ENCODE measurements around the gene FGF7. TPM values are rescaled to one million over a fixed set of nuclear protein-coding genes. Genes with fewer than 3 reads are reported as not detected.

Gene FGF7
- total and polyA plus RNA-seq, 2 of the 8 experiments (the other 6 are each of a cell fraction or from before 2014, with no cell fraction given) = not detected

DNA sequence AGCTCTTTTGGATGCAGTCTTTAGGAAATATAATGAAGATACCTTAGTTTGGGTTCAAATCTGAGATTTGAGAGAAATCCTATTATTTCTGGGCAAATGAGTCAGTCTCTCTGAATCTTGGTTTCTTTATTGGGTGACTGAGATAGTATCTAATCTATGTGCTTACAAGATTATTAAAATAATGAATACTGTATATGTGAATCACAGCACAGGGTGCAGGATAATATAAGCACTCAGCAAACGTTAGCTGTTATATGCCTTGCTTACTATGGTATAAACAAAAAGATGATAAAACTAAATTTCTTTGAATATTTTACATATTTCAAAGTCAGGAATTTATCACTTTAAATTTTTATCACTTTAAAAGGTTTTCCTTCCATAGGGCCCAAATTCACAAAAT, 29.6 kb downstream of the FGF7 start:
- Histone ChIP-seq H4K91ac (replicated peaks; ENCODE audit: insufficient read length, low read length) (no peak overlapping the region), H2AFZ (ENCODE audit: low read length) (no peak overlapping the region), H3K9ac (replicated peaks in 1 of 4; ENCODE audit: extremely low read depth in 1 of 4, low read depth in 3 of 4, low read length in 3 of 4) (no peak overlapping the region), H3K27ac (ENCODE audit: low read depth, low read length) (no peak overlapping the region), H3K56ac (replicated peaks; ENCODE audit: insufficient read length, low read depth, low read length) (no peak overlapping the region), H2BK5ac (ENCODE audit: low read depth, low read length) (no peak overlapping the region), H4K8ac (ENCODE audit: extremely low read depth, insufficient read depth, low read length) (no peak overlapping the region), H3K4me1 (replicated peaks in 1 of 4; ENCODE audit: control insufficient read depth in 3 of 4, insufficient read depth in 4 of 4, low read length in 3 of 4) (no peaks in the 10 kb centered on the region), H2BK12ac (ENCODE audit: low read depth, low read length) (no peak overlapping the region), H2BK20ac (ENCODE audit: low read length) (no peak overlapping the region), H3K4ac (replicated peaks; ENCODE audit: insufficient read length, low read depth, low read length) (no peak overlapping the region), H2AK5ac (ENCODE audit: low read depth, low read length) (no peak overlapping the region), H3K27me3 (replicated peaks in 1 of 4; ENCODE audit: control insufficient read depth in 3 of 4, extremely low read depth in 1 of 4, insufficient read depth in 3 of 4, low read length in 3 of 4) (no peaks in the 10 kb centered on the region), H3K18ac (ENCODE audit: extremely low read depth, low read length) (no peak overlapping the region), H4K20me1 (replicated peaks in 1 of 2; ENCODE audit: control insufficient read depth in 1 of 2, insufficient read depth in 2 of 2, low read length in 2 of 2) (no peaks in the 10 kb centered on the region), H3K9me3 (ENCODE audit: insufficient read depth in 2 of 2, low read depth in 1 of 2, low read length in 1 of 2) (no peaks in the 10 kb centered on the region), H3K36me3 (ENCODE audit: control insufficient read depth in 2 of 4, insufficient read depth in 4 of 4, low read length in 3 of 4) (no peaks in the 10 kb centered on the region), H3K23ac (ENCODE audit: insufficient read length) (no peak overlapping the region), H3K4me2 (ENCODE audit: insufficient read depth in 1 of 2, low read depth in 2 of 2, low read length in 2 of 2) (no peak overlapping the region), H2BK120ac (replicated peaks; ENCODE audit: low read depth, low read length) (no peak overlapping the region), H3K23me2 (ENCODE audit: low read depth, low read length) (no peaks in the 10 kb centered on the region), H2BK15ac (ENCODE audit: low read length) (no peak overlapping the region), H3K14ac (ENCODE audit: insufficient read length) (no peak overlapping the region), H4K5ac (ENCODE audit: insufficient read length, low read depth, low read length) (no peak overlapping the region), H3K79me1 (ENCODE audit: low read depth, low read length) (no peaks in the 10 kb centered on the region), H3K4me3 (ENCODE audit: extremely low read depth in 1 of 4, insufficient read depth in 2 of 4, low read depth in 3 of 4, low read length in 4 of 4) (no peak overlapping the region), H3K79me2 (ENCODE audit: control insufficient read depth in 1 of 2, insufficient read depth in 2 of 2, low read length in 2 of 2) (no peaks in the 10 kb centered on the region)
- FAIRE-seq (no peak), DNase-seq (ENCODE audit: low read depth in 1 of 2, low spot score in 2 of 2) (no peak)
- WGBS, 2 experiments (ENCODE audit: extremely low coverage in 1 of 2, insufficient coverage in 1 of 2, insufficient read length in 1 of 2, insufficient replicate concordance in 2 of 2, low coverage in 1 of 2, low lambda C conversion rate in 2 of 2, missing lambda C conversion rate in 1 of 2) = 75% methylated on average over 1 of the region's 1 CpG; no CpG with 5 or more reads in 1 of the 2 experiments
- TF ChIP-seq RAD21 (IDR thresholded peaks at IDR 0.05 in 1 of 2, conservative IDR thresholded peaks at IDR 0.05 in 1 of 2; ENCODE audit: low read depth in 2 of 2, low read length in 2 of 2) (no peak), JUN (IDR thresholded peaks at IDR 0.05; ENCODE audit: low read depth, low read length) (no peak), GABPA (IDR thresholded peaks at IDR 0.05; ENCODE audit: borderline replicate concordance, insufficient read depth, low read length) (no peak), POLR2A (IDR thresholded peaks at IDR 0.05; ENCODE audit: control extremely low read depth in 1 of 2, low read depth in 2 of 2, low read length in 2 of 2) (no peak), ZNF274 (IDR thresholded peaks at IDR 0.05; ENCODE audit: borderline replicate concordance, extremely low read depth, low read length) (no peak), EGR1 (IDR thresholded peaks at IDR 0.05; ENCODE audit: borderline replicate concordance, low read depth, low read length) (no peak), CTBP2 (IDR thresholded peaks at IDR 0.05; ENCODE audit: borderline replicate concordance, insufficient read depth, insufficient read length, low read length) (no peak)
- ChIA-PET POLR2A (ENCODE audit: partially characterized antibody) (no interaction called here), CTCF (ENCODE audit: partially characterized antibody) (no interaction called here)

All from H1 (cell line).